H9 (cell line): Measurements from ENCODE around the gene ZFP42. TPM values are rescaled to one million over a fixed set of nuclear protein-coding genes. Genes with fewer than 3 reads are reported as not detected.

Experiments
- DNase-seq: peaks from one replicate; pipeline ENCODE4 v3.0.0-alpha.2; 2017
- H2AFZ ChIP-seq: one replicate; pipeline ENCODE4 v1.6.1; 2013; ENCODE audit warnings: mild to moderate bottlenecking, low read length, control low read depth, moderate library complexity
- H2AK5ac ChIP-seq: 2 replicates; pipeline ENCODE4 v1.6.1; 2013; ENCODE audit warnings: low read length, control low read depth, mixed read lengths; ENCODE audit not compliant: insufficient read length
- H2BK120ac ChIP-seq: one replicate; pipeline ENCODE4 v1.6.1; 2013; ENCODE audit warnings: low read depth, mild to moderate bottlenecking, low read length, control low read depth, inconsistent platforms; ENCODE audit not compliant: poor library complexity, severe bottlenecking
- H2BK12ac ChIP-seq: 2 replicates; pipeline ENCODE4 v1.6.1; 2013; ENCODE audit warnings: low read length, control low read depth, mixed read lengths, low read depth; ENCODE audit not compliant: insufficient read length
- H2BK15ac ChIP-seq: 2 replicates; pipeline ENCODE4 v1.6.1; 2013; ENCODE audit warnings: low read depth, low read length, control low read depth
- H2BK20ac ChIP-seq: one replicate; pipeline ENCODE4 v1.6.1; 2013; ENCODE audit warnings: low read depth, mild to moderate bottlenecking, low read length, control low read depth, inconsistent platforms; ENCODE audit not compliant: poor library complexity, severe bottlenecking
- H2BK5ac ChIP-seq: 2 replicates; pipeline ENCODE4 v1.6.1; 2013; ENCODE audit warnings: low read length, control low read depth, mixed read lengths; ENCODE audit not compliant: insufficient read length
- H3K14ac ChIP-seq: 2 replicates; pipeline ENCODE4 v1.6.1; 2013; ENCODE audit warnings: low read length, control low read depth; ENCODE audit not compliant: insufficient read depth
- H3K18ac ChIP-seq: 2 replicates; pipeline ENCODE4 v1.6.1; 2013; ENCODE audit warnings: low read depth, mild to moderate bottlenecking, mixed read lengths, low read length, control low read depth; ENCODE audit not compliant: insufficient read length
- H3K23ac ChIP-seq: 2 replicates; pipeline ENCODE4 v1.6.1; 2013; ENCODE audit warnings: low read length, control low read depth, mixed read lengths, low read depth; ENCODE audit not compliant: insufficient read length
- H3K23me2 ChIP-seq: 2 replicates; pipeline ENCODE4 v1.6.1; 2013; ENCODE audit warnings: low read depth, mild to moderate bottlenecking, mixed read lengths, low read length, control low read depth; ENCODE audit not compliant: insufficient read length, poor library complexity, severe bottlenecking
- H3K27ac ChIP-seq: 2 replicates; pipeline ENCODE4 v1.5.1; 2013; ENCODE audit warnings: low read length, control low read depth, mixed read lengths, low read depth; ENCODE audit not compliant: insufficient read length
- H3K27me3 ChIP-seq: 2 replicates; pipeline ENCODE4 v1.6.1; 2013; ENCODE audit warnings: low read length, control low read depth, inconsistent platforms; ENCODE audit not compliant: insufficient read depth
- H3K4ac ChIP-seq: 2 replicates; pipeline ENCODE4 v1.6.1; 2013; ENCODE audit warnings: low read depth, mild to moderate bottlenecking, control low read depth, inconsistent platforms, low read length, moderate library complexity
- H3K4me1 ChIP-seq: 2 replicates; pipeline ENCODE4 v1.6.1; 2013; ENCODE audit warnings: low read length, control low read depth, inconsistent platforms; ENCODE audit not compliant: insufficient read depth
- H3K4me2 ChIP-seq: 2 replicates; pipeline ENCODE4 v1.6.1; 2013; ENCODE audit warnings: low read length, control low read depth, mixed read lengths; ENCODE audit not compliant: insufficient read length, insufficient read depth
- H3K56ac ChIP-seq: 2 replicates; pipeline ENCODE4 v1.6.1; 2013; ENCODE audit warnings: low read depth, mild to moderate bottlenecking, mixed read lengths, low read length, control low read depth; ENCODE audit not compliant: insufficient read length
- H3K79me1 ChIP-seq: 2 replicates; pipeline ENCODE4 v1.6.1; 2013; ENCODE audit warnings: low read depth, mild to moderate bottlenecking, moderate library complexity, low read length, control low read depth, inconsistent platforms; ENCODE audit not compliant: insufficient read depth, poor library complexity, severe bottlenecking
- H3K79me2 ChIP-seq: 2 replicates; pipeline ENCODE4 v1.6.1; 2013; ENCODE audit warnings: low read length, control low read depth, inconsistent platforms; ENCODE audit not compliant: insufficient read depth
- H3K9ac ChIP-seq: 2 replicates; pipeline ENCODE4 v1.6.1; 2013; ENCODE audit warnings: low read length, control low read depth, mixed read lengths; ENCODE audit not compliant: insufficient read length; ENCODE audit errors: extremely low read depth
- H3K9me3 ChIP-seq: one replicate; pipeline ENCODE4 v1.6.1; 2013; ENCODE audit warnings: low read depth, low read length, inconsistent platforms; ENCODE audit not compliant: control insufficient read depth
- H3T11ph ChIP-seq: one replicate; pipeline ENCODE4 v1.6.1; 2013; ENCODE audit warnings: mild to moderate bottlenecking, low read length, control low read depth, inconsistent platforms
- H4K20me1 ChIP-seq: one replicate; pipeline ENCODE4 v1.6.1; 2013; ENCODE audit not compliant: control insufficient read depth, insufficient read length, insufficient read depth
- H4K5ac ChIP-seq: 2 replicates; pipeline ENCODE4 v1.6.1; 2013; ENCODE audit warnings: low read depth, mild to moderate bottlenecking, mixed read lengths, low read length, control low read depth; ENCODE audit not compliant: insufficient read length
- H4K8ac ChIP-seq: replicated peaks from 2 replicates; pipeline ENCODE4 v1.6.1; 2013; ENCODE audit warnings: low read length, control low read depth, mixed read lengths, low read depth; ENCODE audit not compliant: insufficient read length
- H4K91ac ChIP-seq: 2 replicates; pipeline ENCODE4 v1.6.1; 2013; ENCODE audit warnings: low read depth, mild to moderate bottlenecking, moderate library complexity, mixed read lengths, low read length, control low read depth; ENCODE audit not compliant: insufficient read length
- H3K27ac Mint-ChIP-seq, 3 experiments: 2 replicates in 2 of 3; 3 replicates in 1 of 3; pipeline ENCODE4 v1.8.0; 2020 to 2021; ENCODE audit warnings: mixed read lengths in 3 of 3, mild to moderate bottlenecking in 1 of 3, moderate library complexity in 1 of 3
- H3K27me3 Mint-ChIP-seq: 2 replicates; pipeline ENCODE4 v1.8.0; 2021; ENCODE audit warnings: low read depth, mild to moderate bottlenecking, moderate library complexity, mixed read lengths
- H3K36me3 Mint-ChIP-seq, 3 experiments: 2 replicates in 2 of 3; 3 replicates in 1 of 3; pipeline ENCODE4 v1.8.0; 2020 to 2021; ENCODE audit warnings: low read depth in 3 of 3, mixed read lengths in 3 of 3; ENCODE audit not compliant: insufficient read depth in 1 of 3
- H3K4me1 Mint-ChIP-seq, 2 experiments: 2 replicates each; pipeline ENCODE4 v1.8.0; 2020; ENCODE audit warnings: mixed read lengths in 2 of 2
- H3K4me3 Mint-ChIP-seq, 2 experiments: 2 replicates in 1 of 2; 3 replicates in 1 of 2; pipeline ENCODE4 v1.8.0; 2020 to 2021; ENCODE audit warnings: mild to moderate bottlenecking in 2 of 2, mixed read lengths in 2 of 2, moderate library complexity in 1 of 2
- H3K9me3 Mint-ChIP-seq, 2 experiments: 2 replicates in 1 of 2; 3 replicates in 1 of 2; pipeline ENCODE4 v1.8.0; 2020; ENCODE audit warnings: mild to moderate bottlenecking in 2 of 2, mixed read lengths in 2 of 2, moderate library complexity in 1 of 2
- CTCF ChIP-seq: fragments of 200-600 bp; sonication (generic); conservative IDR thresholded peaks from 3 replicates; pipeline ENCODE4 v1.8.0; 2021; ENCODE audit warnings: antibody characterized with exemption, mild to moderate bottlenecking
- WGBS: extraction: QIAGEN DNeasy Blood & Tissue Kit; methylation state at CpG from one replicate; pipeline ENCODE4 v1.1.7; 2013; ENCODE audit warnings: missing lambda C conversion rate, low lambda C conversion rate, mixed read lengths; ENCODE audit not compliant: insufficient read length; ENCODE audit errors: extremely low coverage; 5-methylcytosine and 5-hydroxymethylcytosine counted together
- total RNA-seq: library from RNA; stranded (reverse); gene quantifications from 2 replicates; pipeline ENCODE4 v1.2.1, GENCODE V29; 2021

The ZFP42 gene
- total RNA-seq, 1 experiment from 2014 or later = 193 TPM

- no peak overlapping the region for H4K91ac ChIP-seq
- Mint-ChIP-seq H3K4me1 (peaks cover 44 to 51% of the 10 kb centered on the region in 2 experiments), H3K36me3 (peaks cover 0 to 5% (median 0%) of the 10 kb centered on the region in 3 experiments; a peak in 3 of 7 replicates), H3K4me3 (peak overlapping the region; percentile 59 to 75), H3K9me3 (no peaks in the 10 kb centered on the region; a peak in 1 of 5 replicates), H3K27me3 (no peaks in the 10 kb centered on the region), H3K27ac (peak overlapping the region; percentile 97 to 98 (median 98))
- no peak overlapping the region for H3K56ac ChIP-seq
- TF ChIP-seq CTCF = no peak
- H3K27ac ChIP-seq = peak overlapping the region; percentile 37
- peak overlapping the region; percentile 63 for H3K4me2 ChIP-seq
- H3K4ac ChIP-seq = no peak overlapping the region
- no peak overlapping the region for H2BK12ac ChIP-seq
- H4K8ac ChIP-seq = no peak overlapping the region
- no peak overlapping the region for H3K14ac ChIP-seq
- no peaks in the 10 kb centered on the region for H3K27me3 ChIP-seq
- no CpG with 5 or more reads among the region's 12 CpGs for WGBS
- H3K9me3 ChIP-seq = no peaks in the 10 kb centered on the region
- H3K23ac ChIP-seq = no peak overlapping the region
- H2BK5ac ChIP-seq = no peak overlapping the region
- H4K20me1 ChIP-seq = no peaks in the 10 kb centered on the region
- H2BK120ac ChIP-seq = no peak overlapping the region
- DNase-seq = peak; percentile 78
- peaks cover 3% of the 10 kb centered on the region; the same call in 1 of the 2 replicates for H3K4me1 ChIP-seq
- H3K79me1 ChIP-seq = no peaks in the 10 kb centered on the region
- no peak overlapping the region for H3K18ac ChIP-seq
- H3K9ac ChIP-seq = no peak overlapping the region
- no peak overlapping the region for H4K5ac ChIP-seq
- no peak overlapping the region for H3T11ph ChIP-seq
- H3K79me2 ChIP-seq = no peaks in the 10 kb centered on the region
- no peaks in the 10 kb centered on the region for H3K23me2 ChIP-seq
- no peak overlapping the region for H2BK15ac ChIP-seq
- H2AK5ac ChIP-seq = no peak overlapping the region
- H2AFZ ChIP-seq = no peak overlapping the region
- H2BK20ac ChIP-seq = no peak overlapping the region
Measured at GRCh38 chr4:188032170-188032569, 36.6 kb downstream of the ZFP42 start.
